Endothelial cell of umbilical vein (primary cell): ENCODE results near the gene GRK5. TPM values are rescaled to one million over a fixed set of nuclear protein-coding genes. Genes with fewer than 3 reads are reported as not detected.

ENCODE experiments used
- BruUV-seq: library from RNA; stranded (reverse); fragments of 400-500 nt; replicated peaks from 2 replicates; lab custom pipeline; 2021; lab: Mats Ljungman, UMichigan
- CTCF ChIA-PET: fragments of 300-600, 350-600 bp; sonication (Branson Sonifier 250); formaldehyde crosslinking; loops from one replicate; lab custom pipeline; 2021; ENCODE audit warnings: antibody characterized with exemption, inconsistent platforms; lab: Charles Lee
- POLR2A ChIA-PET: fragments of 300-600, 350-600 bp; sonication (Branson Sonifier 250); formaldehyde crosslinking; loops from one replicate; lab custom pipeline; 2021; ENCODE audit warnings: antibody characterized with exemption, inconsistent platforms; lab: Charles Lee
- DNase-seq: peaks from one replicate; pipeline ENCODE4 v3.0.0-alpha.2; 2011; ENCODE audit warnings: low read depth, low spot score
- FAIRE-seq: peaks from 2 replicates; lab custom pipeline; 2011; peaks lifted over from hg19 to GRCh38; lab: Jason Lieb, UNC
- H2AFZ ChIP-seq: 2 replicates; pipeline ENCODE4 v1.6.0; 2012; ENCODE audit warnings: low read depth, low read length, control low read depth, inconsistent platforms
- H3K27ac ChIP-seq: 2 replicates; pipeline ENCODE4 v1.5.1; 2011; ENCODE audit warnings: low read depth, mild to moderate bottlenecking, control low read depth, low read length, moderate library complexity; ENCODE audit not compliant: insufficient read depth
- H3K27me3 ChIP-seq, 2 experiments: 2 replicates each; pipeline versions ENCODE4 v1.6.0 to v1.6.1; 2011; ENCODE audit warnings: low read length in 2 of 2, mixed read lengths in 1 of 2; ENCODE audit not compliant: control insufficient read depth in 2 of 2, insufficient read depth in 2 of 2
- H3K36me3 ChIP-seq, 2 experiments: 2 replicates in 1 of 2; 3 replicates in 1 of 2; pipeline ENCODE4 v1.5.1; 2011; ENCODE audit warnings: low read length in 2 of 2, mild to moderate bottlenecking in 1 of 2, moderate library complexity in 1 of 2; ENCODE audit not compliant: control insufficient read depth in 2 of 2, insufficient read depth in 2 of 2; ENCODE audit errors: extremely low read depth in 1 of 2
- H3K4me1 ChIP-seq: 3 replicates; pipeline ENCODE4 v1.5.1; 2011; ENCODE audit warnings: mild to moderate bottlenecking, low read length; ENCODE audit not compliant: control insufficient read depth, insufficient read depth; ENCODE audit errors: extremely low read depth
- H3K4me2 ChIP-seq: 2 replicates; pipeline ENCODE4 v1.6.1; 2011; ENCODE audit warnings: low read length, control low read depth, mixed read lengths; ENCODE audit not compliant: insufficient read depth
- H3K4me3 ChIP-seq, 3 experiments: fragments of 200-600 bp in 1 of 3; sonication (generic), shearing (Covaris generic) in 1 of 3; replicated peaks in 1 of 3; 2 replicates each; pipeline ENCODE4 v1.5.1; 2011 to 2016; ENCODE audit warnings: control low read depth in 3 of 3, low read length in 3 of 3, mild to moderate bottlenecking in 2 of 3, inconsistent platforms in 1 of 3, low read depth in 1 of 3, moderate library complexity in 1 of 3; ENCODE audit not compliant: insufficient read depth in 1 of 3
- H3K79me2 ChIP-seq: 2 replicates; pipeline ENCODE4 v1.6.0; 2012; ENCODE audit warnings: low read length, inconsistent platforms; ENCODE audit not compliant: control insufficient read depth, insufficient read depth
- H3K9ac ChIP-seq: replicated peaks from 2 replicates; pipeline ENCODE3; 2011; ENCODE audit warnings: low read length, control low read depth; ENCODE audit not compliant: insufficient read depth; ENCODE audit errors: extremely low read depth
- H3K9me1 ChIP-seq: replicated peaks from 3 replicates; pipeline ENCODE4 v1.6.0; 2011; ENCODE audit warnings: mild to moderate bottlenecking, low read length; ENCODE audit not compliant: control insufficient read depth, insufficient read depth; ENCODE audit errors: extremely low read depth
- H3K9me3 ChIP-seq: replicated peaks from 2 replicates; pipeline ENCODE4 v1.5.1; 2012; ENCODE audit warnings: low read length, inconsistent platforms; ENCODE audit not compliant: control insufficient read depth, insufficient read depth
- H4K20me1 ChIP-seq: replicated peaks from 2 replicates; pipeline ENCODE3; 2011; ENCODE audit warnings: mild to moderate bottlenecking, low read length; ENCODE audit not compliant: control insufficient read depth, insufficient read depth; ENCODE audit errors: extremely low read depth
- CTCF ChIP-seq, 2 donors: IDR thresholded peaks; 1 replicate in 1 of 2; 2 replicates in 1 of 2; pipeline ENCODE4 v1.5.1; 2011; ENCODE audit warnings: low read length in 2 of 2, mild to moderate bottlenecking in 2 of 2, moderate library complexity in 2 of 2, control low read depth in 1 of 2, inconsistent platforms in 1 of 2, low read depth in 1 of 2; ENCODE audit not compliant: insufficient read depth in 1 of 2; ENCODE audit errors: extremely low read depth in 1 of 2
- EZH2 ChIP-seq: IDR thresholded peaks from 2 replicates; pipeline ENCODE4 v1.6.1; 2012; ENCODE audit warnings: borderline replicate concordance, low read depth, mild to moderate bottlenecking, moderate library complexity, low read length, inconsistent platforms; ENCODE audit not compliant: severe bottlenecking
- FOS ChIP-seq: IDR thresholded peaks from 2 replicates; pipeline ENCODE4 v1.6.1; 2011; ENCODE audit warnings: mild to moderate bottlenecking, low read length, moderate library complexity, borderline replicate concordance; ENCODE audit not compliant: insufficient read depth
- GATA2 ChIP-seq: IDR thresholded peaks from 2 replicates; pipeline ENCODE4 v1.7.0; 2011; ENCODE audit warnings: low read depth, mild to moderate bottlenecking, moderate library complexity, mixed read lengths, low read length; ENCODE audit not compliant: insufficient read length, insufficient read depth
- JUN ChIP-seq: IDR thresholded peaks from 2 replicates; pipeline ENCODE4 v1.6.1; 2011; ENCODE audit warnings: borderline replicate concordance, low read depth; ENCODE audit not compliant: insufficient read length, insufficient read depth
- MAX ChIP-seq: IDR thresholded peaks from 2 replicates; pipeline ENCODE4 v1.6.1; 2011; ENCODE audit not compliant: insufficient read depth, insufficient read length
- MYC ChIP-seq: IDR thresholded peaks from one replicate; pipeline ENCODE4 v1.6.1; 2011; ENCODE audit warnings: mild to moderate bottlenecking, low read depth, low read length
- POLR2A ChIP-seq: IDR thresholded peaks from 2 replicates; pipeline ENCODE4 v1.6.1; 2012; ENCODE audit warnings: low read depth, mild to moderate bottlenecking, control low read depth, low read length
- POLR2AphosphoS5 ChIP-seq: IDR thresholded peaks from 2 replicates; pipeline ENCODE4 v1.6.1; 2012; ENCODE audit warnings: low read depth, mild to moderate bottlenecking, control low read depth, low read length, moderate library complexity; ENCODE audit not compliant: insufficient read depth
- dilution Hi-C: fragments of 300-500 bp; cut with MboI; formaldehyde crosslinking; loops from one replicate; pipeline ENCODE4 v1.15.0; 2019; ENCODE audit warnings: low sequenced_read_pairs; ENCODE audit not compliant: extremely low pct_ligation_motif_present
- intact Hi-C: fragments of 100-400 bp; cut with micrococcal nuclease; formaldehyde crosslinking; loops from one replicate; pipeline ENCODE4 v1.10.0; 2022
- polyA plus RNA-seq, 4 experiments: library from polyadenylated mRNA; depleted of rRNA in 3 of 4; stranded (reverse) in 3 of 4; unstranded in 1 of 4; fragments of >200 nt; gene quantifications; 2 replicates each; pipeline versions ENCODE4 v1.2.1 to v1.2.3, GENCODE V29; 2011 to 2012; ENCODE audit warnings: missing spikeins in 1 of 4
- total RNA-seq: library from RNA; stranded (reverse); gene quantifications from 2 replicates; pipeline ENCODE4 v1.2.3, GENCODE V29; 2021

GRK5 gene
- total and polyA plus RNA-seq, 2 donors (not counting 3 experiments of a cell fraction or from before 2014, with no cell fraction given) = 13.1 to 29.5 TPM

- H3K27ac ChIP-seq = no peak overlapping the region
- no peaks in the 10 kb centered on the region for H4K20me1 ChIP-seq
- FAIRE-seq (no peak), DNase-seq (no peak)
- no peaks in the 10 kb centered on the region for H3K36me3 ChIP-seq
- no peaks in the 10 kb centered on the region for H3K4me1 ChIP-seq
- no peak overlapping the region for H3K9ac ChIP-seq
- no peaks in the 10 kb centered on the region for H3K9me3 ChIP-seq
- H3K79me2 ChIP-seq = no peaks in the 10 kb centered on the region
- no peaks in the 10 kb centered on the region for H3K27me3 ChIP-seq
- no peak overlapping the region for H3K4me2 ChIP-seq
- no TSS peak for BruUV-seq
- dilution Hi-C loops = no loop called here
- CTCF ChIA-PET = no interaction called here
- no peaks in the 10 kb centered on the region for H3K9me1 ChIP-seq
- no peak overlapping the region for H3K4me3 ChIP-seq
- intact Hi-C loops = no loop called here
- TF ChIP-seq GATA2 (no peak), EZH2 (no peak), POLR2AphosphoS5 (no peak), MAX (no peak), POLR2A (no peak), CTCF (IDR thresholded peaks at IDR 0.05; ENCODE audit: extremely low read depth in 1 of 2, insufficient read depth in 1 of 2, low read depth in 1 of 2, low read length in 2 of 2) (no peak), JUN (no peak), MYC (no peak), FOS (no peak)
- POLR2A ChIA-PET = no interaction called here
- no peak overlapping the region for H2AFZ ChIP-seq
These were observed 294.8 kb downstream of the GRK5 start for GRCh38 chr10:119502209-119502608.
